Naive thymus-derived CD4-positive, alpha-beta T cell (primary cell): Measurements from ENCODE around the gene IFNA4. TPM values are rescaled to one million over a fixed set of nuclear protein-coding genes. Genes with fewer than 3 reads are reported as not detected.
"Not testable (repeated sequence)": the region's sequence is repeated elsewhere in the genome, so short reads cannot be mapped to it uniquely, and the experiment has no call there.

Experiments
- ATAC-seq: fragments of 150-1000 bp; cut with Tn5 transposase; 2 replicates; pipeline ENCODE4 v1.10.0; 2021; ENCODE audit warnings: mild to moderate bottlenecking, moderate library complexity
- CTCF ChIA-PET: fragments of 350-600 bp; sonication (Branson Sonifier 250); formaldehyde crosslinking; loops from one replicate; lab custom pipeline; 2021; ENCODE audit warnings: antibody characterized with exemption; lab: Charles Lee
- POLR2A ChIA-PET: fragments of 350-600 bp; sonication (Branson Sonifier 250); formaldehyde crosslinking; loops from one replicate; lab custom pipeline; 2021; ENCODE audit warnings: antibody characterized with exemption, inconsistent platforms; lab: Charles Lee
- DNase-seq, 9 donors: peaks; one replicate each; pipeline versions ENCODE4 v3.0.0 to v3.0.0-alpha.2; 2020 to 2022; ENCODE audit warnings: mixed read lengths in 1 of 9
- H3K27ac ChIP-seq: one replicate; pipeline ENCODE4 v1.7.0; 2013; ENCODE audit warnings: mild to moderate bottlenecking, low read depth, low read length, moderate library complexity
- H3K27me3 ChIP-seq, 2 donors: one replicate each; pipeline ENCODE4 v1.7.0; 2013; ENCODE audit warnings: low read length in 2 of 2, mild to moderate bottlenecking in 2 of 2, moderate library complexity in 2 of 2; ENCODE audit not compliant: control insufficient read depth in 2 of 2, insufficient read depth in 2 of 2
- H3K36me3 ChIP-seq, 3 experiments: 1 replicate in 2 of 3; 2 replicates in 1 of 3; pipeline ENCODE4 v1.7.0; 2013; ENCODE audit warnings: low read length in 3 of 3, mild to moderate bottlenecking in 3 of 3, moderate library complexity in 1 of 3; ENCODE audit not compliant: insufficient read depth in 3 of 3, control insufficient read depth in 2 of 3
- H3K4me1 ChIP-seq, 2 donors: one replicate each; pipeline ENCODE4 v1.7.0; 2013; ENCODE audit warnings: low read length in 2 of 2, mild to moderate bottlenecking in 2 of 2, moderate library complexity in 1 of 2; ENCODE audit not compliant: control insufficient read depth in 2 of 2, insufficient read depth in 2 of 2
- H3K4me3 ChIP-seq: 2 replicates; pipeline ENCODE4 v1.7.0; 2013; ENCODE audit warnings: mild to moderate bottlenecking, low read length
- H3K9me3 ChIP-seq, 3 experiments: 1 replicate in 2 of 3; 2 replicates in 1 of 3; pipeline ENCODE4 v1.7.0; 2013; ENCODE audit warnings: low read length in 3 of 3; ENCODE audit not compliant: control insufficient read depth in 2 of 3
- H3K27ac Mint-ChIP-seq, 9 donors: one replicate each; pipeline ENCODE4 v1.8.0; 2020 to 2022; ENCODE audit warnings: mixed read lengths in 9 of 9, mild to moderate bottlenecking in 8 of 9, moderate library complexity in 5 of 9, inconsistent platforms in 2 of 9
- H3K27me3 Mint-ChIP-seq, 5 donors: one replicate each; pipeline ENCODE4 v1.8.0; 2021 to 2022; ENCODE audit warnings: mixed read lengths in 5 of 5, mild to moderate bottlenecking in 1 of 5
- H3K36me3 Mint-ChIP-seq, 5 donors: one replicate each; pipeline ENCODE4 v1.8.0; 2020 to 2022; ENCODE audit warnings: mixed read lengths in 5 of 5, mild to moderate bottlenecking in 3 of 5, inconsistent platforms in 1 of 5
- H3K4me1 Mint-ChIP-seq, 7 donors: one replicate each; pipeline ENCODE4 v1.8.0; 2020 to 2022; ENCODE audit warnings: mixed read lengths in 7 of 7, mild to moderate bottlenecking in 3 of 7, inconsistent platforms in 1 of 7
- H3K4me3 Mint-ChIP-seq, 10 donors: one replicate each; pipeline ENCODE4 v1.8.0; 2020 to 2022; ENCODE audit warnings: mild to moderate bottlenecking in 10 of 10, mixed read lengths in 10 of 10, moderate library complexity in 6 of 10, inconsistent platforms in 2 of 10
- H3K9me3 Mint-ChIP-seq, 11 donors: one replicate each; pipeline ENCODE4 v1.8.0; 2020 to 2022; ENCODE audit warnings: mixed read lengths in 11 of 11, mild to moderate bottlenecking in 4 of 11, inconsistent platforms in 1 of 11, moderate library complexity in 1 of 11
- intact Hi-C, 2 donors: fragments of 100-400 bp; cut with micrococcal nuclease; formaldehyde crosslinking; loops; one replicate each; pipeline ENCODE4 v1.15.1; 2023
- polyA plus RNA-seq, 2 donors: library from polyadenylated mRNA; unstranded; fragments of 300-500 nt; fragmentation: Illumina TruSeq; gene quantifications; one replicate each; pipeline ENCODE4 v1.2.3, GENCODE V29; 2021
- total RNA-seq, 6 experiments: library from RNA in 5 of 6; stranded (reverse) in 5 of 6; gene quantifications; 1 replicate in 5 of 6; 2 replicates in 1 of 6; pipeline ENCODE4 v1.2.3 and lab custom pipeline; 2021 to 2026

Gene IFNA4
- total and polyA plus RNA-seq, 7 experiments from 2014 or later: not detected

DNA sequence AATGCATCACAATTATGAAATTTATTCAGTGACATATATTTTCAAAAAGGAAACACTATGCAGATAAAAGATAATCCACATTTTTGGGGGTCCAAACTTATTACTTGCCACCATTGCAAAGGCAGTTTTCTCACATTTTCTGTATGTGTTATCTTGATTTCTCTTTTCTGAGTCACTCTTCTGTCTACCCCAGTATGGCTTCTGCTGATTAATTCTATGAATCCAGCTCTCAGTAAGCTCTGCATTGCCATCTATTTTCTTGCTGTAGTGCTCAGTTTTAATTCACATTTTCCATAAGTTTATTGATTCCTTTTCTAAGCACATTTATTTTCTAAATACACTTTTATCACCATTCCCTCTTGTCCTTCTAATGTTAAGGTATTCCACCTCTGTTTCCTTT lies 17.8 kb upstream of the IFNA4 start:
- no peak overlapping the region for H3K4me3 ChIP-seq
- no peak overlapping the region for H3K27ac ChIP-seq
- H3K4me1 ChIP-seq: no peaks in the 10 kb centered on the region
- Mint-ChIP-seq H3K4me1 (no peaks in the 10 kb centered on the region), H3K9me3 (peaks cover 0 to 6% (median 0%) of the 10 kb centered on the region in 11 donors), H3K36me3 (no peaks in the 10 kb centered on the region), H3K27me3 (peaks cover 12 to 36% (median 18%) of the 10 kb centered on the region in 5 donors), H3K4me3 (no peak overlapping the region), H3K27ac (no peak overlapping the region)
- DNase-seq (no peak), ATAC-seq (no peak)
- H3K27me3 ChIP-seq: peaks cover 0 to 3% of the 10 kb centered on the region in 2 donors
- ChIA-PET CTCF (no interaction called here), POLR2A (no interaction called here)
- intact Hi-C loops: no loop called here
- no peaks in the 10 kb centered on the region for H3K9me3 ChIP-seq
- H3K36me3 ChIP-seq: no peaks in the 10 kb centered on the region

GRCh38 chr9:21202105-21202504 lies 14.7 kb upstream of the IFNA4 start, which contains the start of gene IFNA7:
Gene IFNA7, minus strand, starts transcription at chr9:21202205. Its CDS starts 40 bp downstream, at chr9:21202165.
- H3K4me3 Mint-ChIP-seq, POLR2A ChIA-PET: not testable (repeated sequence)
- peaks cover 12 to 37% (median 18%) of the 10 kb centered on the region in 5 donors for H3K27me3 Mint-ChIP-seq

GRCh38 chr9:21194867-21195776 lies 7.7 kb upstream of the IFNA4 start:
- Mint-ChIP-seq H3K4me3 (peak overlapping the region; percentile 34 to 74 (median 58)), H3K27ac (peak overlapping the region in 1 of 9 donors; percentile 51), H3K27me3 (peaks cover 0 to 22% (median 5%) of the 10 kb centered on the region in 5 donors)
- DNase-seq (peak in 7 of 9 donors; percentile 28 to 58 (median 48)), ATAC-seq (peak; percentile 89)
- CTCF ChIA-PET: interaction anchor here (0.6 to 1.5 kb wide), 3 partner anchors 12 to 266 kb away, joined by 3 to 4 read pairs (median 3); no protein-coding TSS in a partner anchor
- not testable (repeated sequence) for H3K9me3 ChIP-seq, H3K27ac ChIP-seq, H3K36me3 ChIP-seq, H3K36me3 Mint-ChIP-seq, H3K4me1 Mint-ChIP-seq, H3K4me3 ChIP-seq, H3K27me3 ChIP-seq, H3K4me1 ChIP-seq, H3K9me3 Mint-ChIP-seq
- POLR2A ChIA-PET: interaction anchor here (0.6 kb wide), 1 partner anchor 140 kb away, joined by 3 read pairs; the partner anchor contains the start of gene KLHL9
- intact Hi-C loops: loop anchor here (1.0 to 5.0 kb wide), 5 partner anchors 132 to 594 kb away; no protein-coding TSS in a partner anchor

More at GRCh38 chr9:21202105-21202504, 14.7 kb upstream of the IFNA4 start, which contains the start of gene IFNA7:
- H3K27ac Mint-ChIP-seq, H3K36me3 ChIP-seq, DNase-seq, H3K9me3 Mint-ChIP-seq, H3K4me1 ChIP-seq, CTCF ChIA-PET, H3K9me3 ChIP-seq, ATAC-seq, H3K27me3 ChIP-seq, H3K36me3 Mint-ChIP-seq, H3K4me3 ChIP-seq, H3K4me1 Mint-ChIP-seq, H3K27ac ChIP-seq, intact Hi-C loops: not testable (repeated sequence)

DNA sequence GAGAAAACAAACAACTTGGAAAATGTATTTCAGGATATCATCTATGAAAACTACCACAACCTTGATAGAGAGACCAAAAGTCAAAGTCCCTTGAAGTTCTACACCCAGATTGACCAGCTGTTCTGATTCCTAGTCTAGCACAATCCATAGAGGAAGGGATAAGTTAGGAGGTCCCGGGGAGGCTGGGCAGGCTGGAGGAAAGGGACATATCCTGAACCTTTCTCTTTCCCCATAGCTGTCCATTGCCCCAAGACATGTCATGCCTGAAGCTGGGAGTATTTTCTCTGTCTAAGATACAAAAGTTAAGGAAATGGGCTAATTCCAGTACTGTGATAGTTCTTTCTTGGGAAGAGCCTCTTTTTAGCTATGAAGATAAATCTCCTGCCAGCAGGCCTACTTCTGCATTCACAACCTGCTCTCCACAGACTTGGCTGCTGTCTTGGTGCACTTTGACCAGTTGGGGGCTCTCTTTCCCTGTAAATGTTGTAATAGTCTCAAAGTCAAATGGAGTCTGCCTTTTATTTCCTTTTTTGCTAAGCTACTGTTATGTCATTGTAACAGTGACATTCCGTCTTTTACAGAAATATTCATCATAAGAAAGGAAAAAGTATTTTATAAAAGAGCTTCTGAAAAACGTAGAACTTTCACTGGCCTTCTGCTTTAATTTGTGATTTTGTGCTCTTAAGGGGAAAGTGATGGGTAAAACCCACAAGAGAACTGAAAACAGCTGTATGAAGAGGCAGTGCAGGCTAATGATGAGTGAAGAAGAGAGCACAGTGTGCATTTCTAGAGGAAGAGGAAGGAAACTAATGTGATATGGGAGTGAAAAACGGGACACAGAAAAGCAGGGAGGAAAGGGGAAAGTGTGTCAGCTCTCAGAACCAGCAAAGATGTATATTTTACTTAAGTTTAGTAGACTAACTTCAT lies 4.3 kb downstream of the IFNA4 start:
- Mint-ChIP-seq H3K4me3 (peak overlapping the region in 2 of 10 donors; percentile 10 to 17), H3K27ac (peak overlapping the region in 3 of 9 donors; percentile 13 to 63 (median 16)), H3K4me1 (peaks cover 5 to 19% (median 11%) of the 10 kb centered on the region in 7 donors), H3K27me3 (peaks cover 0 to 23% (median 0%) of the 10 kb centered on the region in 5 donors)
- H3K27ac ChIP-seq, H3K36me3 Mint-ChIP-seq, intact Hi-C loops, H3K9me3 Mint-ChIP-seq, H3K9me3 ChIP-seq, H3K4me1 ChIP-seq, H3K36me3 ChIP-seq, H3K4me3 ChIP-seq, H3K27me3 ChIP-seq: not testable (repeated sequence)
- ATAC-seq (peak; percentile 92), DNase-seq (peak in 7 of 9 donors; percentile 8 to 38 (median 15))
- POLR2A ChIA-PET: interaction anchor here (0.8 kb wide), 1 partner anchor 15 kb away, joined by 3 read pairs; no protein-coding TSS in a partner anchor
- CTCF ChIA-PET: interaction anchor here (0.5 to 1.2 kb wide), 4 partner anchors 12 to 271 kb away, joined by 3 to 4 read pairs (median 4); no protein-coding TSS in a partner anchor

GRCh38 chr9:21174671-21175070 lies 12.7 kb downstream of the IFNA4 start:
- H3K36me3 Mint-ChIP-seq: no peaks in the 10 kb centered on the region
- no peaks in the 10 kb centered on the region for H3K9me3 Mint-ChIP-seq
- Histone ChIP-seq H3K27me3 (no peaks in the 10 kb centered on the region), H3K4me3 (no peak overlapping the region), H3K4me1 (no peaks in the 10 kb centered on the region), H3K36me3 (no peaks in the 10 kb centered on the region), H3K27ac (no peak overlapping the region), H3K9me3 (no peaks in the 10 kb centered on the region)
- CTCF ChIA-PET: no interaction called here
- H3K27me3 Mint-ChIP-seq: peaks cover 0 to 46% (median 0%) of the 10 kb centered on the region in 5 donors
- POLR2A ChIA-PET: no interaction called here
- ATAC-seq (no peak), DNase-seq (no peak)
- no peak overlapping the region for H3K4me3 Mint-ChIP-seq
- no peaks in the 10 kb centered on the region for H3K4me1 Mint-ChIP-seq
- H3K27ac Mint-ChIP-seq: no peak overlapping the region
- intact Hi-C loops: no loop called here

DNA sequence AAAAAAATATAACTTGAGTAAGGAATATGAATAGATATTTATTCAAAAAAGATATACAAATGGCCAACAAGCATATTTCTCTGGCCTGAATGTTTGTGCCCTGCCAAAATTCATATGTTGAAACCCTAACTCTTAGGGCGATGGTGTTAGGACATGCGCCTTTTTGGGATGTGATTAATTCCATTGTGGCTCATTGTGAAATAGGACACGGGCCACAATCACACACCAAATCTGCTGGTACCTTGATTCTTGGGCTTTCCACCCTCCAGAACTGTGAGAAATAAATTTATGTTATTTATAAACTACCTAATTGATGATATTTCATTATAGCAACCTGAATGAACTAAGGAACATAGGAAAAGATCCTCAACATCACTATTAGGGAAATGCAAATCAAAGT lies 15.2 kb downstream of the IFNA4 start:
- DNase-seq (no peak), ATAC-seq (no peak)
- CTCF ChIA-PET: no interaction called here
- Histone ChIP-seq H3K27me3 (no peaks in the 10 kb centered on the region), H3K36me3 (no peaks in the 10 kb centered on the region), H3K9me3 (no peaks in the 10 kb centered on the region), H3K4me3 (no peak overlapping the region), H3K4me1 (no peaks in the 10 kb centered on the region), H3K27ac (no peak overlapping the region)
- POLR2A ChIA-PET: no interaction called here
- Mint-ChIP-seq H3K4me3 (no peak overlapping the region), H3K4me1 (no peaks in the 10 kb centered on the region), H3K27me3 (peaks cover 0 to 58% (median 0%) of the 10 kb centered on the region in 5 donors), H3K9me3 (no peaks in the 10 kb centered on the region), H3K27ac (no peak overlapping the region), H3K36me3 (peaks cover 0 to 4% (median 0%) of the 10 kb centered on the region in 5 donors)
- intact Hi-C loops: no loop called here
